HG03565 (cell line): Measurements from ENCODE around the gene CYP11A1.

Experiments
- ATAC-seq: cut with Tn5 transposase; IDR thresholded peaks from one replicate; pipeline ENCODE4 v1.9.1; 2021; ENCODE audit warnings: mild to moderate bottlenecking, moderate library complexity; ENCODE audit not compliant: unreplicated experiment

The CYP11A1 gene

GRCh38 chr15:74367296-74367854 lies at the start of gene CYP11A1:
TSS of gene CYP11A1 (minus strand) at chr15:74367646. CDS start at chr15:74367585, 61 bp downstream.
- ATAC-seq: no peak

GRCh38 chr15:74417225-74417624 lies 49.8 kb upstream of the CYP11A1 start:
- no peak for ATAC-seq

GRCh38 chr15:74415966-74416916 lies 48.8 kb upstream of the CYP11A1 start:
- no peak for ATAC-seq

GRCh38 chr15:74414603-74415338 lies 47.3 kb upstream of the CYP11A1 start:
- ATAC-seq: no peak

- ATAC-seq: no peak
These were observed 46.7 kb upstream of the CYP11A1 start for GRCh38 chr15:74414081-74414580.

- no peak for ATAC-seq
These were observed 46.1 kb upstream of the CYP11A1 start for GRCh38 chr15:74413350-74414080.

- ATAC-seq: no peak
These were observed 44.7 kb upstream of the CYP11A1 start for GRCh38 chr15:74412159-74412558.

- ATAC-seq: no peak
These were observed 44.2 kb upstream of the CYP11A1 start for GRCh38 chr15:74411686-74412085.

GRCh38 chr15:74410502-74410901 lies 43.1 kb upstream of the CYP11A1 start:
- ATAC-seq: no peak

GRCh38 chr15:74409225-74409624 lies 41.8 kb upstream of the CYP11A1 start:
- ATAC-seq: no peak

- no peak for ATAC-seq
These were observed 41.4 kb upstream of the CYP11A1 start for GRCh38 chr15:74408815-74409214.

- ATAC-seq: no peak
These were observed 40.9 kb upstream of the CYP11A1 start for GRCh38 chr15:74408385-74408784.

- no peak for ATAC-seq
These were observed 39.7 kb upstream of the CYP11A1 start for GRCh38 chr15:74406992-74407705.

GRCh38 chr15:74406517-74406916 lies 39.1 kb upstream of the CYP11A1 start:
- no peak for ATAC-seq

- ATAC-seq: no peak
These were observed 38.4 kb upstream of the CYP11A1 start for GRCh38 chr15:74405823-74406222.

- no peak for ATAC-seq
These were observed 36.6 kb upstream of the CYP11A1 start for GRCh38 chr15:74403991-74404563.

GRCh38 chr15:74403588-74403919 lies 36.1 kb upstream of the CYP11A1 start:
- ATAC-seq: no peak

GRCh38 chr15:74402873-74403587 lies 35.6 kb upstream of the CYP11A1 start:
- ATAC-seq: no peak

- no peak for ATAC-seq
These were observed 34.9 kb upstream of the CYP11A1 start for GRCh38 chr15:74402337-74402841.
